HG02870 (cell line): ENCODE measurements around the gene GPRC5A.
"Not testable (repeated sequence)": the region's sequence is repeated elsewhere in the genome, so short reads cannot be mapped to it uniquely, and the experiment has no call there.

Source experiments
- ATAC-seq: cut with Tn5 transposase; IDR thresholded peaks from one replicate; pipeline ENCODE4 v1.9.1; 2021; ENCODE audit warnings: mild to moderate bottlenecking, moderate library complexity; ENCODE audit not compliant: unreplicated experiment

Gene GPRC5A, protein sequence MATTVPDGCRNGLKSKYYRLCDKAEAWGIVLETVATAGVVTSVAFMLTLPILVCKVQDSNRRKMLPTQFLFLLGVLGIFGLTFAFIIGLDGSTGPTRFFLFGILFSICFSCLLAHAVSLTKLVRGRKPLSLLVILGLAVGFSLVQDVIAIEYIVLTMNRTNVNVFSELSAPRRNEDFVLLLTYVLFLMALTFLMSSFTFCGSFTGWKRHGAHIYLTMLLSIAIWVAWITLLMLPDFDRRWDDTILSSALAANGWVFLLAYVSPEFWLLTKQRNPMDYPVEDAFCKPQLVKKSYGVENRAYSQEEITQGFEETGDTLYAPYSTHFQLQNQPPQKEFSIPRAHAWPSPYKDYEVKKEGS

DNA sequence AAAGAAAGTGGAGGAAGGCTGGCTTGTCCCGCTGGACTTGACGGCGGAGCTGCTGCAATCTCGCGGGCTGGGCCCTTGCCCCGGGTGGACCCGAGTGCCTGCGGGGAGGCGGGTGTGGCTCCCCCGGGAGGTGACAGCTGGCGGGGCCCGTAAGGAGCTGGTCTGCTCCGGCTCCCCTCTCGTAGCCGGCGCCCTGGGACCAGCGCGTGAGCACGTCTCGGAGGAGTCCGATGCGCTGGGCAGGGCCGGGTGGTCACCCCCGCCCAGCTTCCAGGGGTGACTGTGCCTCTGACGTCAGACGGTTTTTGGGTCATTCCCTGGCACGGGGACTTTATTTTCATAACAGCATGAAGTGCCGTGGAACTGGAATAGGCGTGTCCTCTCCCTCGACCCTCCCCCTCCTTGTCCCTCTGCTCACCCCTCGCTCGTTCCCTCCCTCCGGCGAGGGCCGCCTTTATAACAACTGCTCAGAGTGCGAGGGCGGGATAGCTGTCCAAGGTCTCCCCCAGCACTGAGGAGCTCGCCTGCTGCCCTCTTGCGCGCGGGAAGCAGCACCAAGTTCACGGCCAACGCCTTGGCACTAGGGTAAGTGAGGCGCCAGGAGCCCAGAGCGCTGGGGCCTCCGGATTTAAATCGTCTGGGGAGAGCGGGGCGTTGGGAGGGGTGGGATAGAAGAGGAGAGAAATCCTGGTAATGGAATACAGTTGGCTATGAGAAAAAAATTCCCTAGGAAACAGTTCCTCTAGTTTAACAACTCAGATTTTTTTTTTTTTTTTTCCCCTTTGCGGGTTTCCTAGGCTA lies at the start of gene GPRC5A:
TSS of gene GPRC5A (plus strand) at position 483 of the 801 bp plus-strand sequence. CDS start 16,688 bp downstream, outside the sequence.
- ATAC-seq, result no peak

DNA sequence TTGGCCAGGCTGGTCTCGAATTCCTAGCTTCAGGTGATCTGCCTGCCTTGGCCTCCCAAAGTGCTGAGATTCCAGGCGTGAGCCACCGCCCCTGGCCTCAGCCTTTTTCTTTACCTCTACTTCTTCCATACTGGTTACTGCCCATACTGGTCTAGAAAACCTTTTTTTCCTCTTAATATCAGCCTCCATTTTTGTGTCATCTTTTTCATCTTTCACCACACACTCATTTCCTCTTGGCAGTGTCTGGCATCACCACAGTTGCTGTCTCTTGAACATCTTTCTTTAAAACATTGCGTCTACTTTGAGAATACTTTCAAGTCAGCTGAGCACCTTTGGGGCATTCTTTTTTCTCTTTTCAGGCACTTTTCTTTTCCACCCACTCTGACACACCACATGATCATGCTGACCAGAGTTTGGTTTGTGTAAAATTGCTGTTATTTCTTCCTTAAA lies 45.5 kb upstream of the GPRC5A start:
- no peak for ATAC-seq

DNA sequence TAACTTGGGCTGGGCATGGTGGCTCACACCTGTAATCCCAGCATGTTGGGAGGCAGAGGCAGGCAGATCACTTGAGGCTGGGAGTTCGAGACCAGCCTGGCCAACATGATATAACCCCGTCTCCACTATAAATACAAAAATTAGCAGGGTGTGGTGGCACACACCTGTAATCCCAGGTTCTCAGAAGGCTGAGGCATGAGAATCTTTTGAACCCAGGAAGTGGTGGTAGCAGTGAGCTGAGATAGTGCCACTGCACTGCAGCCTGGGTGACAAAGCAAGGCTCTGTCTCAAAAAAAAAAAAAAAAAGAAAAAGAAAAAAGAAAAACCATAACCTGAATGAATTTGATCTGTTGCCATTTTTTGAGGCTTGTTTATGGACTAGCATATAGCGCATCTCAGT lies 44.6 kb upstream of the GPRC5A start:
- not testable (repeated sequence) for ATAC-seq

DNA sequence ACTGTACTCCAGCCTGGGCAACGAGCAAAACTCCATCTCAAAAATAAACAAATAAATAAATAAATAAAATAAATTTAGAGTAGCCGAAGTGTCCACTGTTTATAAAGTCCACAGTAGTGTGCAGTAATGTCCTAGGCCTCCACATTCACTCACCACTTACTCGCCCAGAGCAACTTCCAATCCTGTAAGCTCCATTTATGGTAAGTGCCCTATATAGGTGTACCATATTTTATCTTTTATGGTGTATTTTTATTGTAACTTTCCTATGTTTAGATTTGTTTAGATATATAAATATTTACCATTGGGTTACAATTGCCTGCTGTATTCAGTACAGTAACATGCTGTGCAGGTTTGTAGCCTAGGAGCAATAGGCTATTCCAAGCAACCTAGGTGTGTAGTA lies 37.9 kb upstream of the GPRC5A start:
- no peak for ATAC-seq

DNA sequence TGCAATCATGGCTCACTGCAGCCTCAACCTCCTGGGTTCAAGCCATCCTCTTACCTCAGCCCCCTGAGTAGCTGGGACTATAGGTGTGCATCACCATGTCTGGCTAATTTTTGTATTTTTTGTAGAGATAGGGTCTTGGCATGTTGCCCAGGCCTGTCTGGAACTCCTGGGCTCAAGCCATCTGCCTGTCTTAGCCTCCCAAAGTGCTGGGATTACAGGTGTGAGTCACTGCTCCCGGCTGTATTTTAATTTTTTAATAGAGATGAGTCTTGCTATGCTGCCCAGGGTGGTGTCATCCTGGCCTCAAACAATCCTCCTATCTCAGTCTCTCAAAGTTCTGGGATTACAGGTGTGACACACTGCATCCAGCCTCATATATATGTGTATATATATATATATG lies 31.7 kb upstream of the GPRC5A start:
- no peak for ATAC-seq

DNA sequence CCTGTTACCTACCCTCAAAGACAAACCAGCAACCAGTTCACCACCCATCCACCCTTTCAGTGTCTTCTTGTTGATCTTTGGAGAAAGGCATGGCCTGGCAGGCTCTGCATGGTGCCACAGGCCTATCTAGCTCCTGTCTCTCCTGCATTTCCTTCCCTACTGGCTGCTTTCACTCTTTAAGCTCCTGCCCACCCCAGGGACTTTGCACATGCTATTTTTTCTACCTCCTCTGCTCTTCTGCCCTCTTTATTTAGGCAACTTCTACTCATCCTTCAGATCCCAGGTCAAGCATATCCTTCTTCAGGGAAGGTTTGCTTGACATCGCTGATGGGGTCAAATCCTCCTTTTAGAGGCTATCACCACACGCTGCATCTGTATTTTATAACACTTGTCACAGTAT lies 27.1 kb upstream of the GPRC5A start:
- no peak for ATAC-seq

DNA sequence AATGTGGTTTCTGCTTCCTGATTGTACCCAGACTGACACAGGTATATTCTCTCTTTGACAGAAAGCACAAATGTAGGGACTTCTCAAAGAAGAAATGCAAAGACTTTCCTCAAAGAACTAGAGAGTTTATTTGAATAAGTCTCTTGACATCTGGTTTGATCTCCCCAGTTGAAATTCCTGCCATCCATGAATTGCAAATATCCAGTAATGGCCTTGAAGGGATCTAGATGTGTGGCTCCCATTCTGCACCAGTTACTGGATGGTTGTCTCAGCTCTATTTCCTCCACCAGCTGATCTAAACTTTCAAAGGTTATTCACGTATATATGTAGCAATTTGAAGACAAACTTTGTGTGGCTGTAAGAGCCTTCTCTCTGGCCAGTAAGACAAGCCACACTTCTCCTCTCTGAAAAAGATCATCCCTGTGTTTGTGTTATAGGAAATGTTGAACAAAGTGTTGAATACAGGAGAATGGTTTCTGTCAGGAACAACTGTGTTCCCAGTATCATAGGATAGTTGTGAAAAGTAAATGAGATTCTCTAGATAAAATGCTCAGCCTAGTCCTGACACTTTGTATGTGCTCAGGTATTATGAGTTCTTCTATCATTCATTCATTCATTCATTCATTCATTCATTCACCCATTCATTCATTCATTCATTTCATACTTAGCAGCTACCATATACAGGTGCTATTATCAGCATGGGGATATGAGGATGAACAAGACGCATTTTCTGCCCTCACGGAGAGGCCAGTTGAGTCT lies 22.7 kb upstream of the GPRC5A start:
- no peak for ATAC-seq

DNA sequence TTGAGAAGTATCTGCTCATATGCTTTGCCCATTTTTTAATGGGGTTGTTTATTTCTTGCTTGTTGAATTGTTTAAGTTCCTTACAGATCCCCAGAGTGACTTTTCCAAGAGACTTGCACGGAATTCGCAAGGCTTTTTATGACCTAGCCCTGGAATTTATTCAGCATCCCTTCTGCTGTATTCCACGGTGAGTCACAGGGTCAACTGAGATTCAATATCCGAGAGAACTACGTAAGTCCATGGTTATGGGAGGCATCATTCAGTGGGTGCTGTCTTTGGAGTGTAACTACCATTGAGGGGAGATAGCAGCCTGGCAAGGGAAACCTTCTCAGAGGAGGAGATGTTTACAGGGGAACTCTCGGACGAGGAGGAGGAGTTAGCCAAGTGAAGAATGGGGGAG lies 20.9 kb upstream of the GPRC5A start:
- ATAC-seq, result no peak

DNA sequence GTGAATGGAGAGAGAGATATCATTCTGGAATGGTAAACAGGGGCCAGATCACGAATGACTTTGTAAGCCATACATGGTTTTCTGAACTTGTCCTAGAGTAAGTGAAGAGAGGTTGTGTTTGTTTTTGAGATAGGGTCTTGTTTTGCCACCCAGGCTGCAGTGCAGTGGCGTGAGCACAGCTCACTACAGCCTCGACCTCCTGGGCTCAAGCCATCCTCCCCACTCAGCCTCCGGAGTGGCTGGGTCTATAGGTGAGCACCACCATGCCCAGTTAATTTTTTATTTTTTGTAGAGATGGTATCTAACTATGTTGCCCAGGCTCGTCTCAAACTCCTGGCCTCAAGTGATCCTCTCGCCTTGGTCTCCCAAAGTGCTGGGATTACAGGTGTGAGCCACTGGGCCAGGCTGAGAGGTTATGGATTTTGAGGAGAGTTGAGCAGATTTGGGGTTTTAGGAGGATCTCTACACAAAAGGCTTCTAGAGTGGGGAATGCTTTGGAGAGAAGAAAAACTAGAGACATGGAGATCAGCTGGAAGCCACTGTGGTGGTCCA lies 19.7 kb upstream of the GPRC5A start:
- no peak for ATAC-seq

DNA sequence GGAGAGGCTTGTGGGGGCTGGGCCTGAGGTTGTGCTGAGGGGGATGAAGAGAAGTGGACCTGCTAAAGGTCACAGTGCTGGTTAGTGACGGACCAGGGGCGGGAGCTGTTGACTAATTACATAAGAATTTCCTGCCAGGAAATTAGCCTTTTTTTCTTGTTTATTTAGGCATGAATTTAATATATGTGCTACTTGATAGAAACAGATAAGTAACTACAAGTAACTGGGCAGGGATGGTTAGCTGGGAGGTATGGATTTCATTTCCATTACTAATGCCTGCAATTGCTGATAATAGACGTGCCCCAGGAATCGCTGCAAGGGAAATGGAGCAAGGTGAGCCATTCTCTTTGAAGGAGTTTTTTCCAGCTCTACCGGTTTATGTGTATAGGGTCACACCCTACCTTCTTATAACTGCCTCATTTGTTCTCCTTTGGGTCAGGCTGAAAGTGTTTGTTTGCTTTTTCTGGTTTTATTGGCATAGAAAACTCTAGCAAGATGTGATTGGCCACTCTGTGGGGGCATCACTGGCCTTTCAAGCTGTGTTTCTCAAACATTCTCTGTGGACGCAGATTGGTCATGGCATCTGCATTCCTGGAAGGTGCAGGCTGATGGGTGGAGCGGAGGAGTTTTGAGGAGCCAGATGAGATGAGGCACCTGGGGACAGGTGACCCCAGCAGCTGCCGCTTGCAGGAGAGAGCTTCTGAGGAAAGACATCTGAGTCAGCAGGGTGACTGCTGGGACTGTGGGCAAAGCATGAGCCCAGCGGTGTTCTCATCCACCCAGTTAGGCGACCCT lies 19.0 kb upstream of the GPRC5A start:
- no peak for ATAC-seq

DNA sequence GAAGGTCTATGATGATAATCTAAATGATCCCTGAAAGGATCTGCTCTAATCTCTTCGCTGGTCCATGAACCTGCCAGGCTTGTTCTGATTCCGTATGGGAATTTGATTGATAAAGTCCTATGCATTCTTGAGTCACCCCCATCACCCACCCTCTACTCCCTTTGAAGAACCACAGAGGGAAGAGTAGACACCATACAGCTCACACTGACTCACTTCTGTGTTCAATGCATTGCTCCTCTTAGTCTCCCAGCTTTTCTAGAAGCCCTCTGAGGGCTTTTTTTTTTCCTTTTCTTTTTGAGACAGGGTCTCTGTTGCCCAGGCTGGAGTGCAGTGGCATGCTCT lies 18.5 kb upstream of the GPRC5A start:
- no peak for ATAC-seq

DNA sequence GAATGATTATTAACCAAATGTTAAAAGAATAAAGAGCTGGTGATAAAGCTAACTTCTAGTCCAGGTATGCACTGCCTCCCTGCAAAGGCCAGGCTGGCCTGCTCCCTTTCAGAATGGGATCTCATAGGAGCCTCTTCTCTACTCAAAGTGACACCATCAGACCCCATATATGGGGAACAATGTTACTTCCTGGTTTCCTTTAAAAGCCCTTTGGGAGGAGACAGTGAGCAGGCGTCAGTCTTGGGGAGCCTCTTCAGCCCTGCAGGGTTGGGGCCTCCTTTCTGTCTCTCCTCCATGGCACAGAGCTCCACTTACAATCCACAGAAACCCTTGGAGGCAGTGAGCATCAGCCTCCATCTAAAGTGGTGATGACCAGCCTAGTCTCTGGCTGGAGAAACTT lies 17.3 kb upstream of the GPRC5A start:
- ATAC-seq, result no peak

DNA sequence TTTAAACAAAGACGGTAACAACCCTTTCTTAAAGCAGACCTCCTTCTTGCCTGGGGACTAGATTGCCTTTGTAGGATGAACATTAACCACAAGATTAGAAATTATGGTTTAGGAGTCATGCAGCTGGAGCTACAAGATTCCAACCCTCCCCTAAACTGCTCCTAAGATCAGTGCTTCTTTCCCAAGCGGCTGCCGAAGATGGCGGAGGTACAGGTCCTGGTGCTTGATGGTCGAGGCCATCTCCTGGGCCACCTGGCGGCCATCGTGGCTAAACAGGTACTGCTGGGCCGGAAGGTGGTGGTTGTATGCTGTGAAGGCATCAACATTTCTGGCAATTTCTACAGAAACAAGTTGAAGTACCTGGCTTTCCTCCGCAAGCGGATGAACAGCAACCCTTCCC lies 16.1 kb upstream of the GPRC5A start:
- not testable (repeated sequence) for ATAC-seq

DNA sequence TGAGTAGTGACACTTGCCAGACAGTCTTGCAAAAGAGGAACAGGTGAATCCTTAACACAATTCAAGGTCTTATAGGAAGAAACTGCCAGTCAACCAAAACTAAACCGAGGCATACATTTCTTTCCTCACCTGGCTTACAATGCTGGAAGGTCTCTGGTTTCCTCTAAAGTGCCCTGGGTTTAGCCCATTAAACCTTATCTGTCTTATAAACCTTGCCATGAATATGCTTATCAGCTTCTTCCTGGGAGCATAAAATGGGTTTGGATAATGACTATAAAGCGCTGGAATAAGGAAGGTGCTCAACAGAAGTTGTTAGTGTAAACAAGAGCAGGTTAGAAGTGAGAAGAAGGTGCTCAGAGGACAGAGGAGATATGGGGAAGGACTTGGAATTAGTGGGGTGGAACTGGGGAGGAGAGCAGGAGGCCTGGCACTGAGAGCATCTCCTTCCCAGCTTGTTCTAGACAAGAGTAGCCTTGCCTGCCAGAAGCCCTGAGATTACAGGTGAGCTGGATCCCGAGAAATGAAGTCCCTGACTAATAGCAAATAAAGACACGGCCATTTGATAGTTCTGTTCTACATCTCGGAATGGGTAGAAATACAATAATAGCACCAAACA lies 14.1 kb upstream of the GPRC5A start:
- no peak for ATAC-seq

DNA sequence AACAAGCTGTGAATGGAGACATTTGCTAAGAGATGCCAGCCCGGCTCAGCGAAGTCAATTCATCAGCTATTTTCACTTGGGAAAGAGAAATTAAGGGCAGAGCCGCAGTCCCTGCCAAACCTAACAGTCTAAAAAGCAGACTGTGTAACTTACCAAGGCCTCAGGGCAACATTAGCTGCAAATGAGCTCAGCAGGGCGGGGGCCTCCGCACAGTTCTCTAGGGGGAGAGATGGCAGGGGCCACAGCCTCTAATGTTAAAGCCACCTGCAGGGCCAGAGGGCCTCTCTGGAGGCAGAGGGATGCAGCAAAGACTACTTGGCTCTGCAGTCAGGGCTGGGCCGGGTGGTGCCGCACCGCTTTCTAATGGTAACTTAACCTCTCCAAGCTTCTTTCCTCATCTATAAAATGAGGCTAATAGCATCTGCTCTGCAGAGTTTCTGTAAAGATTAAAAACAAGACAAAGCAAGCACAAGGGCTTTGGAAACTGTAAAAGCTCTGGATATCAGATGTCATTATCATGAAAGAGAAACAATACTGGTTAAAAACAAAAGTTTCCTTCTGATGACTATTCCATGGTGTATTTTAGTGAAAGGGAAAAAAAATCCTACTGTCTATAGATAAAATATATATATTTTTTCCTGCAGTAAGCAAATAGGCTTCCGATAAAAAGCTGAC lies 13.4 kb upstream of the GPRC5A start:
- ATAC-seq, result no peak

DNA sequence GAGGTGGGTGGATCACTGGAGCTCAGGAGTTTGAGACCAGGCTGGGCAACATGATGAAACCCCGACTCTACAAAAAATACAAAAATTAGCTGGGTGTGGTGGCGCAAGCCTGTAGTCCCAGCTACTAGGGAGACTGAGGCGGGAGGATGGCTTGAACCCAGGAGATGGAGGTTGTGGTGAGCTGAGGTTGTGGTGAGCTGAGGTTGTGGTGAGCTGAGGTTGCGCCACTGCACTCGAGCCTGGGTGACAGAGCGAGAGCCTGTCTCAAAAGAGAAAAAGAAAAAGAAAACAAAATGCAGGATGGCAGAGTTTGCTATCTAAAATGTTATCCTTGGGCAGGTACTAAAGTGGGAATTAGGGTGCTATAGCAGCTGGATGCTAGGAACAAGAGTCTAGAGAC lies 10.8 kb upstream of the GPRC5A start:
- no peak for ATAC-seq

DNA sequence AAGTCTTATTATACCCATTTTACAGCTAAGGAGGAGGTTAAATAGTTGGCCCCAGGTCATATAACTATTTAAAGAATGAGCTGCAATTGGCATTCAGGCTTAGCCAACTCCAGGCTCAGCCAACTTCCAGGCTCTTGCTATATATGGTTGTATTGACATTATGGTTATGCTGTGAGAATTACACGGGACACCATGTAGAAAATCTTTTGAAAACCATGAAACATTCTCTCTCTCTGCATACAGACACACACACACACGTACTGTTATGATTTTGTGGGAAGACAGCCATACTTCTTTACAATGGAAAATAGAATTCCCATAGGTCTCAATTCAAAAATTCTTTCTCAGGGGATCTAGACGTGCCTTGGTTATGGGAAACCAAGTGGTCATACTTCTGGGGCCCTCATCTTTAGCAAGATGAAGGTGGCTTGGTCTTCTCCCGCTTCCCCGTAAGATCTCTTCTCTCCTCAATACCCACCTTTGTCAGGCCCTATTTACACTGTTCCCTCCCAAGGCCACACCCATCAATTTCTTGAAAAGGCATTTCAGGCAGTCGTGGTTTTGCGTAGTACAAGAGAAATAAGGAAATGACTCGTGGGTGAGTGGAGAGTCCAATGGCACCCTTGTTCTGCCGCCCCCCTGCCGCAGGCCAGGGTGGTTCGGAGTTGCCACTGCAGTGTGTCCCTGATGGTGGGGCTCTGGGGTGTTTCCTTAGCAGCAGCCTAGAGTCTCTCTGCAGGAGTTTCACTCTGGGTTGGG lies 10.0 kb upstream of the GPRC5A start:
- no peak for ATAC-seq

DNA sequence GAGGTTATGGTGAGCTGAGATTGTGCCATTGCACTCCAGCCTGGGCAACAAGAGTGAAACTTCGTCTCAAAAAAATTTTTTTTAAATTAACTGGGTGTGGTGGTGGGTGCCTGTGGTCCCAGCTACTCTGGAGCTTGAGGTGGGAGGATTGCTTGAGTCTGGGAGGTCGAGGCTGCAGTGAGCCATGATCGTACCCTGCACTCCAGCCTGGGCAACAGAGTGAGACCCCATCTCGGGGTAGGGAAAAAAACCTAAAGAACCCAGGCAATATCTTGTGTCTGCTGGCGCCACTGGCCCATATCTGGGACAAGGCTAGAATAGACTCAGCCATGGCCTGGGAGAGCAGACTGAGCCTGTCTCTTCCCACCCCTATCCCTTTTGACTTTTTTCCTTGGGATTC lies 9.1 kb upstream of the GPRC5A start:
- ATAC-seq, result no peak
